T-cell (primary cell): Measurements from ENCODE around the gene ARL8A. TPM values are rescaled to one million over a fixed set of nuclear protein-coding genes. Genes with fewer than 3 reads are reported as not detected.

Experiments
- ATAC-seq, 4 experiments: fragments of 200-7000 bp in 3 of 4; fragments of 150-1000 bp in 1 of 4; cut with Tn5 transposase; replicated peaks in 1 of 4; 1 replicate in 3 of 4; 2 replicates in 1 of 4; pipeline ENCODE4 v1.10.0; 2021; ENCODE audit warnings: moderate library complexity in 3 of 4, mild to moderate bottlenecking in 2 of 4, moderate number of reproducible peaks in 1 of 4
- CTCF ChIA-PET, 2 donors: fragments of 300-600 bp; sonication (Branson Sonifier 250); formaldehyde crosslinking; loops; one replicate each; lab custom pipeline; 2022; ENCODE audit warnings: antibody characterized with exemption in 2 of 2; lab: Charles Lee
- POLR2A ChIA-PET, 2 donors: fragments of 300-600 bp; sonication (Branson Sonifier 250); formaldehyde crosslinking; loops; one replicate each; lab custom pipeline; 2022; ENCODE audit warnings: antibody characterized with exemption in 2 of 2; lab: Charles Lee
- DNase-seq, 35 experiments: peaks; one replicate each; pipeline versions ENCODE4 v3.0.0 to v3.0.0-alpha.2; 2013 to 2023
- H3K27ac ChIP-seq: one replicate; pipeline ENCODE4 v1.5.1; 2013; ENCODE audit warnings: low read length
- H3K27me3 ChIP-seq, 2 experiments: replicated peaks in 1 of 2; 1 replicate in 1 of 2; 2 replicates in 1 of 2; pipeline versions ENCODE4 v1.6.1 to v1.7.0; 2013; ENCODE audit warnings: low read length in 1 of 2, mixed read lengths in 1 of 2; ENCODE audit not compliant: control insufficient read depth in 2 of 2, insufficient read depth in 2 of 2; ENCODE audit errors: extremely low read depth in 1 of 2
- H3K36me3 ChIP-seq, 2 donors: 1 replicate in 1 of 2; 2 replicates in 1 of 2; pipeline versions ENCODE4 v1.6.1 to v1.7.0; 2013; ENCODE audit warnings: low read length in 1 of 2; ENCODE audit not compliant: control insufficient read depth in 2 of 2, insufficient read depth in 1 of 2; ENCODE audit errors: extremely low read depth in 1 of 2
- H3K4me1 ChIP-seq, 2 experiments: 1 replicate in 1 of 2; 2 replicates in 1 of 2; pipeline versions ENCODE4 v1.6.1 to v1.7.0; 2013; ENCODE audit warnings: low read length in 2 of 2, mixed read lengths in 1 of 2; ENCODE audit not compliant: insufficient read depth in 2 of 2, control insufficient read depth in 1 of 2; ENCODE audit errors: extremely low read depth in 1 of 2
- H3K4me3 ChIP-seq, 2 donors: 1 replicate in 1 of 2; 2 replicates in 1 of 2; pipeline versions ENCODE4 v1.5.1 to v1.7.0; 2013; ENCODE audit warnings: mild to moderate bottlenecking in 2 of 2, low read length in 1 of 2, moderate library complexity in 1 of 2; ENCODE audit not compliant: control insufficient read depth in 1 of 2; ENCODE audit errors: extremely low read depth in 1 of 2
- H3K9me3 ChIP-seq: 2 replicates; pipeline ENCODE4 v1.7.0; 2013
- H3K27ac Mint-ChIP-seq, 2 donors: one replicate each; pipeline ENCODE4 v1.8.0; 2020 to 2021; ENCODE audit warnings: mild to moderate bottlenecking in 2 of 2, mixed read lengths in 2 of 2
- H3K27me3 Mint-ChIP-seq, 2 donors: one replicate each; pipeline ENCODE4 v1.8.0; 2021 to 2022; ENCODE audit warnings: mixed read lengths in 2 of 2
- H3K36me3 Mint-ChIP-seq: one replicate; pipeline ENCODE4 v1.8.0; 2021; ENCODE audit warnings: mixed read lengths
- H3K4me1 Mint-ChIP-seq, 3 donors: one replicate each; pipeline ENCODE4 v1.8.0; 2020 to 2022; ENCODE audit warnings: mixed read lengths in 3 of 3, mild to moderate bottlenecking in 1 of 3
- H3K4me3 Mint-ChIP-seq, 3 donors: one replicate each; pipeline ENCODE4 v1.8.0; 2020 to 2022; ENCODE audit warnings: mild to moderate bottlenecking in 3 of 3, mixed read lengths in 3 of 3, moderate library complexity in 3 of 3
- H3K9me3 Mint-ChIP-seq, 3 donors: one replicate each; pipeline ENCODE4 v1.8.0; 2020 to 2022; ENCODE audit warnings: mixed read lengths in 3 of 3
- WGBS: methylation state at CpG from one replicate; pipeline ENCODE4 v1.1.5; 2013; ENCODE audit warnings: missing lambda C conversion rate; ENCODE audit not compliant: insufficient coverage; 5-methylcytosine and 5-hydroxymethylcytosine counted together
- total RNA-seq, 35 experiments: library from RNA in 6 of 35; stranded (reverse) in 6 of 35; fragments of 120-200 nt in 1 of 35; gene quantifications; one replicate each; pipeline versions ENCODE4 v1.2.1 to v1.2.4 and lab custom pipeline; 2013 to 2026

Gene ARL8A
- total RNA-seq, 5 donors from 2014 or later (not counting 1 experiment from before 2014, with no cell fraction given): 37.8 to 70.2 (median 50.9) TPM

DNA sequence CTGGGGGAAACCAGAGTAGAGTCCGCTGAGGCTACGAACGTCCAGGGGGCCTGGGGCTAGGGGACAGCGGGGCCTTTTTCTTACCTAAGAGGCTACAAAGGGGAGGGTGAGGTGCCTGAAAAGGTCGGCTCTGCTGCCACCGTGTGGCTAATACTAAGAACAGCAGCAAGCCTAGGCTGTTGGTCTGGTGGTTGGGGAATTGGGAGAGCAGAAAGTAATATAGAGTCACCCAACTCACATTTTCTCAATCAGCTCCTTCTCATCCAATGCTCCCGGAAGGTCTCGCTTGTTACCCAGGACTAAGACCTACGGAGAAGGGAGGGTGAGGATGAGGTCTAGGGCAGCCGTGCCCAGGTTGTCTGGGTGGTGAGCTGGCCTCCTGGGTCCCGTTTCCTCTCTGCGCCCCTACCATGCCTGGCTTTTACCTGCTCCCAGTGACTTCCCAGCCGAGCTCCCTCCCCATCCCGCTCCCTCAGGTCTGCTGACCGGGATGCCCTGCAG is 9.3 kb downstream of the ARL8A start:
- Histone ChIP-seq H3K4me1 (peaks cover 0 to 3% of the 10 kb centered on the region in 2 experiments), H3K9me3 (no peaks in the 10 kb centered on the region), H3K4me3 (no peak overlapping the region), H3K36me3 (peaks cover 16 to 50% of the 10 kb centered on the region in 2 donors), H3K27me3 (peaks cover 0 to 2% of the 10 kb centered on the region in 2 experiments), H3K27ac (no peak overlapping the region)
- H3K27ac Mint-ChIP-seq: no peak overlapping the region
- CTCF ChIA-PET: interaction anchor here (0.5 to 2.8 kb wide), 12 partner anchors 8 to 255 kb away, joined by 3 to 8 read pairs (median 3); no protein-coding TSS in a partner anchor
- H3K36me3 Mint-ChIP-seq: peaks cover 14% of the 10 kb centered on the region
- no peak overlapping the region for H3K4me3 Mint-ChIP-seq
- ATAC-seq (peak; percentile 84 to 88 (median 86)), DNase-seq (peak in 25 of 35 experiments; percentile 18 to 78 (median 38))
- H3K4me1 Mint-ChIP-seq: peaks cover 0 to 10% (median 9%) of the 10 kb centered on the region in 3 donors
- H3K27me3 Mint-ChIP-seq: no peaks in the 10 kb centered on the region
- no peaks in the 10 kb centered on the region for H3K9me3 Mint-ChIP-seq
- POLR2A ChIA-PET: interaction anchor here in 1 of 2 donors (0.6 kb wide), 1 partner anchor 233 kb away, joined by 5 read pairs; no protein-coding TSS in a partner anchor
- WGBS: 20% methylated on average over 1 of the region's 15 CpGs

DNA sequence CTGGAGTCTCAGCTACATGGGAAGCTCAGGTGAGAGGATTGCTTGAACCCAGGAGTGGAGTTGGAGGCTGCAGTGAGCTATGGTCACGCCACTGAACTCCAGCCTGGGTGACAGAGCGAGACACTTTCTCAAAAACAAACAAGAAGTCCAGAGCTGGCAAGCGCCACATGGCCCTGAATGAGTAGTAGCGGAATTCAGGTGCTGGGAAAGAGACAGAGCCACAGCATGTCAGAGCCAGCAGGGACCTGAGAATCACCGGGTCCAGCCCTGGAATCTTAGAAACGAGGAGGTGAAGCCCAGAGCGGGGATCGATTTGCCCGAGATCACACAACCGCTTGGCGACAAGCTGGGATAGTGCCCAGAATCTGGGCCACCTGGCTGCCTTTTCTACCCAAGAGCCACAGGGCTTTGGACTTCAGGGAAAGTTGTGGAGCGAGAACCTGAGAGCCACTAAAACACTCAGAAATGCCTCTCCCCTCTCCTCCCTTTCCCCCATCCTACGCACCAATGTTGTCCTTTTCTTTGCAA is 9.8 kb downstream of the ARL8A start:
- H3K4me3 ChIP-seq: no peak overlapping the region
- H3K27me3 Mint-ChIP-seq: no peaks in the 10 kb centered on the region
- peaks cover 0 to 1% of the 10 kb centered on the region in 2 experiments for H3K4me1 ChIP-seq
- no peaks in the 10 kb centered on the region for H3K9me3 ChIP-seq
- POLR2A ChIA-PET: no interaction called here
- WGBS: 95% methylated on average over 9 of the region's 13 CpGs
- H3K36me3 Mint-ChIP-seq: peaks cover 14% of the 10 kb centered on the region
- peaks cover 0 to 2% of the 10 kb centered on the region in 2 experiments for H3K27me3 ChIP-seq
- CTCF ChIA-PET: interaction anchor here (0.5 to 2.8 kb wide), 10 partner anchors 9 to 254 kb away, joined by 3 to 7 read pairs (median 3); no protein-coding TSS in a partner anchor
- DNase-seq (no peak), ATAC-seq (no peak)
- H3K36me3 ChIP-seq: peaks cover 16 to 50% of the 10 kb centered on the region in 2 donors
- no peaks in the 10 kb centered on the region for H3K9me3 Mint-ChIP-seq
- H3K4me3 Mint-ChIP-seq: no peak overlapping the region
- no peak overlapping the region for H3K27ac ChIP-seq
- peaks cover 0 to 10% (median 9%) of the 10 kb centered on the region in 3 donors for H3K4me1 Mint-ChIP-seq
- H3K27ac Mint-ChIP-seq: no peak overlapping the region

DNA sequence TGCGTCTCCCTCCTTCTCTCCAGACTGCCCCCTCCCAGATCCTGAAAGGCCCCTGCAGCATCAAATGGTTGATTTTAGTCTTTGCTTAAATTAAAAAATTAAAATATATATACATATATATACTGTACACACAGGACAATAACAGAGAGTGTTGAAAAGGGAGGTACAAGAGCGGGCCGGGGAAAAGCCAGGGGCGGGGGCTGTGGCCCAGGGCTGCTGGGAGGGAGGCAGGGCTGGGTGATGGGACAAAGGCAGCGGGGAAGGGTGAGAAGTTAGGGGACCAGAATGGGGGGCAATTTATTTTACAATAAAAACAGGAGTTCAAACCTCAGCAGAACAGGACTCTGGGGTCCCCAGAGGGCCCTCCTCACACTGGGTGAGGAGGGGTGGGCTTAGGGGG is 10.5 kb downstream of the ARL8A start:
- CTCF ChIA-PET: interaction anchor here (0.5 to 2.8 kb wide), 4 partner anchors 8 to 181 kb away, joined by 3 to 7 read pairs (median 3); no protein-coding TSS in a partner anchor
- Histone ChIP-seq H3K4me3 (no peak overlapping the region), H3K36me3 (peaks cover 16 to 50% of the 10 kb centered on the region in 2 donors), H3K4me1 (no peaks in the 10 kb centered on the region), H3K27ac (no peak overlapping the region), H3K9me3 (no peaks in the 10 kb centered on the region), H3K27me3 (peaks cover 0 to 2% of the 10 kb centered on the region in 2 experiments)
- Mint-ChIP-seq H3K9me3 (no peaks in the 10 kb centered on the region), H3K27ac (no peak overlapping the region), H3K4me1 (peaks cover 0 to 9% (median 8%) of the 10 kb centered on the region in 3 donors), H3K4me3 (no peak overlapping the region), H3K27me3 (no peaks in the 10 kb centered on the region), H3K36me3 (peaks cover 14% of the 10 kb centered on the region)
- ATAC-seq (no peak), DNase-seq (no peak)
- no CpG with 5 or more reads among the region's 5 CpGs for WGBS
- POLR2A ChIA-PET: interaction anchor here in 1 of 2 donors (0.9 kb wide), 1 partner anchor 266 kb away, joined by 5 read pairs; no protein-coding TSS in a partner anchor

DNA sequence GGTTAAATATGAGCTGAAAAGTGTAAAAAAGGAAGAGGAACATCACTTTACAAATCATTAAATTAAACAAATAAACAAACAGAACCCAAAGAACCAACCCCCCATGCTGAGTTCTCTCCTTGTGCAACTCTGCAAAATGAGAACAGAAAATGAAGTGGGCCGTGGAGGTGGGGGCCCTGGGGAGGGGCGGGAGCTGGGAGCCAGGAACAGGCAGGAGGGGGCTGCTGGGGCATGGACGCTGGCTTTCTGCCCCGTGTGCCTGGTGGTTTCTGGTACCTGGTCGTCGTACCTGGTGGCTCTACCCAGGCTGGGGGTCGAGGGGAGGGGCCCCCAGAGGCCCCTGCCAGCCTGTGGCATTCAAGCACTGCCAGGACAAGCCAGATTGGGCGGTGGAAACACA is 11.0 kb downstream of the ARL8A start:
- H3K4me1 ChIP-seq: no peaks in the 10 kb centered on the region
- H3K4me3 Mint-ChIP-seq: no peak overlapping the region
- ChIA-PET CTCF (interaction anchor here in 1 of 2 donors (0.5 kb wide), 1 partner anchor 10 kb away, joined by 3 read pairs; no protein-coding TSS in a partner anchor), POLR2A (interaction anchor here in 1 of 2 donors (0.9 kb wide), 1 partner anchor 265 kb away, joined by 5 read pairs; no protein-coding TSS in a partner anchor)
- H3K9me3 Mint-ChIP-seq: no peaks in the 10 kb centered on the region
- peaks cover 0 to 7% (median 5%) of the 10 kb centered on the region in 3 donors for H3K4me1 Mint-ChIP-seq
- 85% methylated on average over 8 of the region's 8 CpGs for WGBS
- no peak overlapping the region for H3K4me3 ChIP-seq
- peaks cover 16 to 50% of the 10 kb centered on the region in 2 donors for H3K36me3 ChIP-seq
- peaks cover 0 to 2% of the 10 kb centered on the region in 2 experiments for H3K27me3 ChIP-seq
- ATAC-seq (no peak), DNase-seq (no peak)
- no peaks in the 10 kb centered on the region for H3K9me3 ChIP-seq
- no peak overlapping the region for H3K27ac ChIP-seq
- no peaks in the 10 kb centered on the region for H3K27me3 Mint-ChIP-seq
- H3K36me3 Mint-ChIP-seq: peaks cover 12% of the 10 kb centered on the region
- H3K27ac Mint-ChIP-seq: peak overlapping the region in 1 of 2 donors; percentile 16

DNA sequence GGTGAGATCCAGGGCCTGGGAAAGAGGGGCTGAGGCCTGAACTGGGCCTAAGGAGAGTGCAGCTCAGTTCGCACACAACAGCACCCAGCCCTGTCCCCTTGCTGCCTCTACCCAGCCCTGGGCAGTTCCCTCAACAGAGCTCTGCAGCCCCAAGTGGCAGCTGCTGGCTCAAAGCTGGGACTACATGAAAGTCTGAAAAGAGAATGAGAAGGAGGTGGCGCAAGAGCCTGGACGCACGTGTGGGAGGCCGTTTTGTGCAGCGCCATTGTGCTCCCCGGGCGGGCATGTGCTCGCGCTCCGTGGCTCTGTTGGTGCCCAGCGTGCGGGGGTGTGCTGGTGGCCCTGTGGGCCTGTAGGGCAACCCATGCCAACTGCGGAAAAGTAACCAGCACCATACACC is 11.5 kb downstream of the ARL8A start:
- Mint-ChIP-seq H3K4me3 (no peak overlapping the region), H3K4me1 (peaks cover 0 to 4% (median 4%) of the 10 kb centered on the region in 3 donors), H3K27ac (peak overlapping the region in 1 of 2 donors; percentile 16), H3K36me3 (peaks cover 8% of the 10 kb centered on the region), H3K9me3 (no peaks in the 10 kb centered on the region), H3K27me3 (no peaks in the 10 kb centered on the region)
- DNase-seq: no peak
- no peaks in the 10 kb centered on the region for H3K9me3 ChIP-seq
- peaks cover 0 to 2% of the 10 kb centered on the region in 2 experiments for H3K27me3 ChIP-seq
- H3K4me3 ChIP-seq: no peak overlapping the region
- H3K27ac ChIP-seq: no peak overlapping the region
- ChIA-PET CTCF (interaction anchor here in 1 of 2 donors (0.6 kb wide), 1 partner anchor 1283 kb away, joined by 3 read pairs; no protein-coding TSS in a partner anchor), POLR2A (interaction anchor here in 1 of 2 donors (0.9 kb wide), 1 partner anchor 265 kb away, joined by 5 read pairs; no protein-coding TSS in a partner anchor)
- WGBS: no CpG with 5 or more reads among the region's 14 CpGs
- ATAC-seq: no peak
- peaks cover 16 to 47% of the 10 kb centered on the region in 2 donors for H3K36me3 ChIP-seq
- H3K4me1 ChIP-seq: no peaks in the 10 kb centered on the region
